ENCODE results near the gene FLYWCH1.

FLYWCH1 gene

GRCh38 chr16:2899564-2900072, 12.1 kb upstream of the FLYWCH1 start:
- no peak for DNase-seq

- DNase-seq: no peak
Observed at GRCh38 chr16:2900526-2901075, 11.1 kb upstream of the FLYWCH1 start.

GRCh38 chr16:2902337-2903130, 9.2 kb upstream of the FLYWCH1 start:
- no peak for DNase-seq

- peak; percentile 62 to 74 for DNase-seq
Observed at GRCh38 chr16:2904100-2904921, 7.4 kb upstream of the FLYWCH1 start.

GRCh38 chr16:2904922-2905240, 6.8 kb upstream of the FLYWCH1 start:
- DNase-seq: no peak

- peak; percentile 79 to 83 for DNase-seq
Observed at GRCh38 chr16:2905241-2905987, 6.3 kb upstream of the FLYWCH1 start.

- no peak for DNase-seq
Observed at GRCh38 chr16:2905988-2906387, 5.7 kb upstream of the FLYWCH1 start.

- peak; percentile 41 to 47 for DNase-seq
Observed at GRCh38 chr16:2907084-2907753, 4.5 kb upstream of the FLYWCH1 start.

GRCh38 chr16:2910441-2910969, 1.2 kb upstream of the FLYWCH1 start:
- no peak for DNase-seq

- peak; percentile 18 to 20 for DNase-seq
Observed at GRCh38 chr16:2912330-2913199, 834 bp downstream of the FLYWCH1 start.

GRCh38 chr16:2913603-2914002, 1.9 kb downstream of the FLYWCH1 start:
- DNase-seq: peak in 1 of 2 donors; percentile 18

GRCh38 chr16:2914233-2914632, 2.5 kb downstream of the FLYWCH1 start:
- DNase-seq: no peak

GRCh38 chr16:2915196-2915929, 3.6 kb downstream of the FLYWCH1 start:
- DNase-seq: no peak

GRCh38 chr16:2919511-2920255, 8.0 kb downstream of the FLYWCH1 start:
- peak; percentile 34 to 71 for DNase-seq

- DNase-seq: no peak
Observed at GRCh38 chr16:2923481-2923880, 11.8 kb downstream of the FLYWCH1 start.

GRCh38 chr16:2924901-2925755, 13.4 kb downstream of the FLYWCH1 start:
- DNase-seq: no peak

GRCh38 chr16:2925951-2926649, 14.4 kb downstream of the FLYWCH1 start:
- no peak for DNase-seq

GRCh38 chr16:2926650-2926999, 14.9 kb downstream of the FLYWCH1 start:
- no peak for DNase-seq
